Gastroesophageal sphincter (tissue), 4 donors: ENCODE results near the gene MET. TPM values are rescaled to one million over a fixed set of nuclear protein-coding genes. Genes with fewer than 3 reads are reported as not detected.

Experiments used
- ATAC-seq: fragments of 150-250 bp; one replicate; pipeline ENCODE4 v1.9.1; 2016; ENCODE audit warnings: mild to moderate bottlenecking, moderate library complexity
- H3K27ac ChIP-seq, 4 donors: fragments of 200-600 bp; sonication (generic) in 3 of 4; 1 replicate in 3 of 4; 2 replicates in 1 of 4; pipeline ENCODE4 v1.5.1; 2016 to 2019
- H3K27me3 ChIP-seq: fragments of 200-600 bp; sonication (generic); one replicate; pipeline ENCODE4 v1.5.1; 2019
- H3K36me3 ChIP-seq, 2 donors: fragments of 200-600 bp; sonication (generic); one replicate each; pipeline ENCODE4 v1.5.1; 2019; ENCODE audit warnings: control low read depth in 1 of 2
- H3K4me1 ChIP-seq, 3 donors: fragments of 200-600 bp; sonication (generic); 1 replicate in 2 of 3; 2 replicates in 1 of 3; pipeline ENCODE4 v1.5.1; 2016 to 2019; ENCODE audit warnings: control low read depth in 2 of 3
- H3K4me3 ChIP-seq, 2 donors: fragments of 200-600 bp; sonication (generic); one replicate each; pipeline ENCODE4 v1.5.1; 2019; ENCODE audit warnings: mild to moderate bottlenecking in 1 of 2, moderate library complexity in 1 of 2
- H3K9me3 ChIP-seq, 3 donors: fragments of 200-600 bp; sonication (generic); one replicate each; pipeline ENCODE4 v1.5.1; 2017 to 2019; ENCODE audit warnings: control low read depth in 2 of 3
- CTCF ChIP-seq, 4 experiments: fragments of 200-600 bp in 2 of 4; fragments of 450-650 bp in 2 of 4; sonication (generic) in 1 of 4; IDR thresholded peaks; one replicate each; pipeline ENCODE4 v1.5.1; 2017 to 2019; ENCODE audit warnings: antibody characterized with exemption in 4 of 4, mild to moderate bottlenecking in 2 of 4, moderate library complexity in 2 of 4
- EP300 ChIP-seq: sonication (generic); formaldehyde crosslinking; IDR thresholded peaks from one replicate; pipeline ENCODE4 v1.6.1; 2017; ENCODE audit warnings: antibody characterized with exemption, mild to moderate bottlenecking
- POLR2A ChIP-seq, 2 donors: fragments of 450-650 bp; IDR thresholded peaks; one replicate each; pipeline ENCODE4 v1.6.1; 2017; ENCODE audit warnings: antibody characterized with exemption in 2 of 2, mild to moderate bottlenecking in 2 of 2, moderate library complexity in 1 of 2
- POLR2AphosphoS5 ChIP-seq: sonication (generic); formaldehyde crosslinking; IDR thresholded peaks from one replicate; pipeline ENCODE4 v1.6.1; 2017; ENCODE audit warnings: antibody characterized with exemption
- WGBS, 2 donors: methylation state at CpG; one replicate each; pipeline ENCODE4 v1.1.5; 2018; ENCODE audit warnings: low coverage in 1 of 2; 5-methylcytosine and 5-hydroxymethylcytosine counted together
- total RNA-seq, 4 donors: library from RNA; depleted of rRNA; stranded (reverse); fragments of >200 nt; gene quantifications; one replicate each; pipeline ENCODE4 v1.1.0, GENCODE V29; 2016

Gene MET
- total RNA-seq, 4 donors from 2014 or later: 5.8 to 27.2 (median 21.3) TPM

GRCh38 chr7:116665332-116665996 is 6.5 kb upstream of the MET start:
- no peak overlapping the region for H3K27ac ChIP-seq
- ATAC-seq: no peak
- no peak for TF ChIP-seq CTCF (IDR thresholded peaks at IDR 0.05)
- no peak for TF ChIP-seq POLR2A (IDR thresholded peaks at IDR 0.05)
- no peak for TF ChIP-seq POLR2AphosphoS5
- TF ChIP-seq EP300: no peak
- peaks cover 6% of the 10 kb centered on the region for H3K27me3 ChIP-seq
- no peak overlapping the region for H3K4me3 ChIP-seq
- no peaks in the 10 kb centered on the region for H3K36me3 ChIP-seq
- H3K4me1 ChIP-seq: no peaks in the 10 kb centered on the region
- H3K9me3 ChIP-seq: no peaks in the 10 kb centered on the region
- WGBS, 2 donors: 38 to 53% methylated on average over 2 of the region's 2 CpGs

- Histone ChIP-seq H3K27ac (no peak overlapping the region), H3K9me3 (no peaks in the 10 kb centered on the region), H3K4me1 (peaks cover 0 to 16% (median 0%) of the 10 kb centered on the region in 3 donors), H3K4me3 (no peak overlapping the region), H3K27me3 (no peaks in the 10 kb centered on the region), H3K36me3 (no peaks in the 10 kb centered on the region)
- 67 to 89% methylated on average over 1 of the region's 1 CpG for WGBS, 2 donors
- ATAC-seq: no peak
- no peak for TF ChIP-seq EP300
- TF ChIP-seq POLR2A (IDR thresholded peaks at IDR 0.05): no peak
- no peak for TF ChIP-seq CTCF (IDR thresholded peaks at IDR 0.05)
- TF ChIP-seq POLR2AphosphoS5: no peak
Observed at GRCh38 chr7:116669769-116670168, 2.2 kb upstream of the MET start.

GRCh38 chr7:116670409-116671015 is 1.5 kb upstream of the MET start:
- Histone ChIP-seq H3K27ac (no peak overlapping the region), H3K27me3 (no peaks in the 10 kb centered on the region), H3K9me3 (no peaks in the 10 kb centered on the region), H3K4me1 (peaks cover 0 to 16% (median 0%) of the 10 kb centered on the region in 3 donors), H3K36me3 (no peaks in the 10 kb centered on the region), H3K4me3 (no peak overlapping the region)
- no peak for ATAC-seq
- TF ChIP-seq POLR2A (IDR thresholded peaks at IDR 0.05): no peak
- TF ChIP-seq POLR2AphosphoS5: no peak
- TF ChIP-seq EP300: no peak
- no peak for TF ChIP-seq CTCF (IDR thresholded peaks at IDR 0.05)
- 95% methylated on average over 3 of the region's 3 CpGs for WGBS, 2 donors

- Histone ChIP-seq H3K27ac (peak overlapping the region in 1 of 4 donors; percentile 84), H3K4me3 (peak overlapping the region in 1 of 2 donors; percentile 59), H3K4me1 (peaks cover 0 to 16% (median 0%) of the 10 kb centered on the region in 3 donors), H3K36me3 (no peaks in the 10 kb centered on the region), H3K27me3 (no peaks in the 10 kb centered on the region), H3K9me3 (no peaks in the 10 kb centered on the region)
- no peak for ATAC-seq
- WGBS, 2 donors: 83 to 85% methylated on average over 7 of the region's 7 CpGs
- TF ChIP-seq CTCF (IDR thresholded peaks at IDR 0.05): no peak
- no peak for TF ChIP-seq EP300
- TF ChIP-seq POLR2AphosphoS5: no peak
- no peak for TF ChIP-seq POLR2A (IDR thresholded peaks at IDR 0.05)
Observed at GRCh38 chr7:116671111-116671510, 885 bp upstream of the MET start.
